Adrenal gland (tissue), 5 donors: ENCODE results near the gene DNAJB8.

Experiments
- POLR2A ChIP-seq, 2 donors: fragments of 450-650 bp; IDR thresholded peaks; one replicate each; pipeline ENCODE4 v1.6.1; 2017; ENCODE audit warnings: antibody characterized with exemption in 2 of 2, mild to moderate bottlenecking in 2 of 2, moderate library complexity in 1 of 2
- TF ChIP-seq, protein P1 (sequence below), 6 experiments: fragments of 450-650 bp in 4 of 6; fragments of 200-600 bp in 2 of 6; sonication (generic) in 1 of 6; IDR thresholded peaks; 1 replicate in 5 of 6; 2 replicates in 1 of 6; pipeline versions ENCODE4 v1.5.1 to v1.8.0; 2016 to 2021; ENCODE audit warnings: antibody characterized with exemption in 6 of 6, mild to moderate bottlenecking in 2 of 6, moderate library complexity in 1 of 6
- donor health status: DM: no; HTN: no; CAD: no.

DNA sequence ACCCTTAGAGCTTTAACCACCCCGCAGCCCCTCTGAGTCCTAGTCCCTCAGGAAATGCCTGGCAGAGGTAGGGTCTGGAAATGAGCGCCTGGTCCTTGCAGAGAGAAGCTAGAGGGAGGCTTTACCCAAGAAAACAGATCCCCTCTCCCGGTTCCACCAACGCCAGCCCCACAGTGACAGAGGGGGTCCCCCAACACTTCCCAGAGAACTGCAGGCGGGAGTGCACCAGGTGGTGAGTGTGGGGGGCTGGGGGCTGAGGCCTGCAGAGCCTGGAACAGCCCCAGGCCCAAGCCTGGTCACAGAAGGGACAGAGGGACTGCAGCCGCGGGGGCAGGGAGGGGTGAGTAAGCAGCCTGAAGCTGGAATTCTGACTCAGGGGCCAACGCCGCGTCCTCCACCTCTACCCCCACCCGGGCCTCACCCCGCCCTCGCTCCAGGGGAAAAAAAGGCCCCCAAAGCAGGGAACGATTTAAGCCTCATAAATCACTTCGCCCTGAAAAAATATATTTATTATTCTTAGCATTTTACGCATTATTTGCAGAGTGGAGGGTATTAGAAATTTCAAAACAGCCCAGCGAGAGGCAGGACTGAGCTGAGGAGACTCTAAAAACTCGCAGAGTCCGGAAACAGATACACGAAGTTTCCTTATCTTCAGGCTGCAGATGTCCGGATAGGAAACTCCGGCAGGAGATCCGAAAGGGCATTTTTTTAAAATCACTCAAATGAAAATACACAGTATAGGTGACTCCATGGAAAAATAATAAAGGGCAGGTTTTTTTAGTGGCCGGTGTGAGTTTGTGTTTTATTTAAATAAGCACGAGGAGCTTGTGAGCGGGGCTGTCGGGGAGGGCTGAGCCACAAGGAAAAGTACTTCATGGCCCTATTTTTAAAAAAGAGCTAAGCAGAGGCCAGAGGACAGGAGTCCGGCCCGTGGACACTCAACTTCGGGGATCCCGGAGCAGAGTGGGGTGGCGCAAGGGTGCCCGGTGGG, 16.3 kb upstream of the DNAJB8 start:
- TF ChIP-seq, protein P1, sequence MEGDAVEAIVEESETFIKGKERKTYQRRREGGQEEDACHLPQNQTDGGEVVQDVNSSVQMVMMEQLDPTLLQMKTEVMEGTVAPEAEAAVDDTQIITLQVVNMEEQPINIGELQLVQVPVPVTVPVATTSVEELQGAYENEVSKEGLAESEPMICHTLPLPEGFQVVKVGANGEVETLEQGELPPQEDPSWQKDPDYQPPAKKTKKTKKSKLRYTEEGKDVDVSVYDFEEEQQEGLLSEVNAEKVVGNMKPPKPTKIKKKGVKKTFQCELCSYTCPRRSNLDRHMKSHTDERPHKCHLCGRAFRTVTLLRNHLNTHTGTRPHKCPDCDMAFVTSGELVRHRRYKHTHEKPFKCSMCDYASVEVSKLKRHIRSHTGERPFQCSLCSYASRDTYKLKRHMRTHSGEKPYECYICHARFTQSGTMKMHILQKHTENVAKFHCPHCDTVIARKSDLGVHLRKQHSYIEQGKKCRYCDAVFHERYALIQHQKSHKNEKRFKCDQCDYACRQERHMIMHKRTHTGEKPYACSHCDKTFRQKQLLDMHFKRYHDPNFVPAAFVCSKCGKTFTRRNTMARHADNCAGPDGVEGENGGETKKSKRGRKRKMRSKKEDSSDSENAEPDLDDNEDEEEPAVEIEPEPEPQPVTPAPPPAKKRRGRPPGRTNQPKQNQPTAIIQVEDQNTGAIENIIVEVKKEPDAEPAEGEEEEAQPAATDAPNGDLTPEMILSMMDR (IDR thresholded peaks at IDR 0.05) = no peak
- no peak for TF ChIP-seq POLR2A (IDR thresholded peaks at IDR 0.05)
